D721Med (cell line): ENCODE measurements around the gene GDPD5.

ENCODE experiments used
- DNase-seq: peaks from one replicate; pipeline ENCODE4 v3.0.0; 2011; ENCODE audit warnings: low spot score; ENCODE audit not compliant: insufficient read length
- FAIRE-seq: peaks from 2 replicates; lab custom pipeline; 2011; peaks lifted over from hg19 to GRCh38; lab: Jason Lieb, UNC
- CTCF ChIP-seq: IDR thresholded peaks from 2 replicates; pipeline ENCODE4 v1.5.1; 2012; ENCODE audit warnings: mild to moderate bottlenecking, control low read depth; ENCODE audit not compliant: insufficient read depth; ENCODE audit errors: missing control alignments

Gene GDPD5

GRCh38 chr11:75567971-75568370, 42.2 kb upstream of the GDPD5 start:
- no peak for TF ChIP-seq CTCF
- DNase-seq (no peak), FAIRE-seq (no peak)

GRCh38 chr11:75566763-75567279, 41.1 kb upstream of the GDPD5 start:
- FAIRE-seq (no peak), DNase-seq (no peak)
- TF ChIP-seq CTCF = no peak

- FAIRE-seq (no peak), DNase-seq (no peak)
- TF ChIP-seq CTCF = no peak
Observed at GRCh38 chr11:75565916-75566762, 40.4 kb upstream of the GDPD5 start.

GRCh38 chr11:75565221-75565814, 39.6 kb upstream of the GDPD5 start:
- TF ChIP-seq CTCF = no peak
- no peak for FAIRE-seq

GRCh38 chr11:75563978-75564552, 38.3 kb upstream of the GDPD5 start:
- no peak for DNase-seq
- no peak for FAIRE-seq
- TF ChIP-seq CTCF = no peak

More at GRCh38 chr11:75565221-75565814, 39.6 kb upstream of the GDPD5 start:
- DNase-seq = no peak

- DNase-seq (no peak), FAIRE-seq (no peak)
- no peak for TF ChIP-seq CTCF
Observed at GRCh38 chr11:75563501-75563977, 37.8 kb upstream of the GDPD5 start.
